ENCODE results near the gene CCDC34. TPM values are rescaled to one million over a fixed set of nuclear protein-coding genes. Genes with fewer than 3 reads are reported as not detected.

CCDC34 gene
- total and polyA plus RNA-seq, 2 of the 8 experiments (the other 6 are each of a cell fraction or from before 2014, with no cell fraction given) = 7.7 to 24.3 TPM

- no peak overlapping the region for H4K8ac ChIP-seq (ENCODE audit: extremely low read depth, insufficient read depth, low read length)
- H2BK120ac ChIP-seq (replicated peaks; ENCODE audit: low read depth, low read length) = no peak overlapping the region
- no peak overlapping the region for H4K5ac ChIP-seq (ENCODE audit: insufficient read length, low read depth, low read length)
- H3K9me3 ChIP-seq (ENCODE audit: insufficient read depth in 2 of 2, low read depth in 1 of 2, low read length in 1 of 2) = no peaks in the 10 kb centered on the region
- no peak overlapping the region for H2BK20ac ChIP-seq (ENCODE audit: low read length)
- H3K4me1 ChIP-seq (replicated peaks in 1 of 4; ENCODE audit: control insufficient read depth in 3 of 4, insufficient read depth in 4 of 4, low read length in 3 of 4) = peaks cover 4 to 24% (median 14%) of the 10 kb centered on the region in 4 experiments; a peak in 5 of 7 replicates
- H3K79me1 ChIP-seq (ENCODE audit: low read depth, low read length) = 0 out of 2 replicates have a peak, but pooled peaks cover 5% of the 10 kb centered on the region
- no peak overlapping the region for H3K56ac ChIP-seq (replicated peaks; ENCODE audit: insufficient read length, low read depth, low read length)
- no peaks in the 10 kb centered on the region for H3K27me3 ChIP-seq (replicated peaks in 1 of 4; ENCODE audit: control insufficient read depth in 3 of 4, extremely low read depth in 1 of 4, insufficient read depth in 3 of 4, low read length in 3 of 4)
- H2BK15ac ChIP-seq (ENCODE audit: low read length) = peak overlapping the region; percentile 18; the same call in 1 of the 2 replicates
- H2BK5ac ChIP-seq (ENCODE audit: low read depth, low read length) = no peak overlapping the region; the same call in 1 of the 2 replicates
- ChIA-PET CTCF (ENCODE audit: partially characterized antibody) (interaction anchor here (0.6 to 2.1 kb wide), 18 partner anchors 11 to 207 kb away, joined by 3 to 8 read pairs (median 3); no protein-coding TSS in a partner anchor), POLR2A (ENCODE audit: partially characterized antibody) (interaction anchor here (0.8 to 1.3 kb wide), 2 partner anchors 31 to 80 kb away, joined by 3 read pairs; no protein-coding TSS in a partner anchor)
- H2BK12ac ChIP-seq (ENCODE audit: low read depth, low read length) = no peak overlapping the region; the same call in 1 of the 2 replicates
- no peak overlapping the region for H3K23ac ChIP-seq (ENCODE audit: insufficient read length)
- 0 out of 2 replicates have a peak overlapping the region, but pooled peaks have one; percentile 39 for H3K18ac ChIP-seq (ENCODE audit: extremely low read depth, low read length)
- peaks cover 3 to 6% of the 10 kb centered on the region in 2 experiments for H4K20me1 ChIP-seq (replicated peaks in 1 of 2; ENCODE audit: control insufficient read depth in 1 of 2, insufficient read depth in 2 of 2, low read length in 2 of 2)
- no peak overlapping the region for H4K91ac ChIP-seq (replicated peaks; ENCODE audit: insufficient read length, low read length)
- peaks cover 0 to 40% (median 0%) of the 10 kb centered on the region in 4 experiments; a peak in 2 of 8 replicates for H3K36me3 ChIP-seq (ENCODE audit: control insufficient read depth in 2 of 4, insufficient read depth in 4 of 4, low read length in 3 of 4)
- H3K4ac ChIP-seq (replicated peaks; ENCODE audit: insufficient read length, low read depth, low read length) = peak overlapping the region; percentile 32
- FAIRE-seq = no peak
- H3K27ac ChIP-seq (ENCODE audit: low read depth, low read length) = no peak overlapping the region
- peaks cover 0 to 37% of the 10 kb centered on the region in 2 experiments; a peak in 2 of 4 replicates for H3K79me2 ChIP-seq (ENCODE audit: control insufficient read depth in 1 of 2, insufficient read depth in 2 of 2, low read length in 2 of 2)
- no peak overlapping the region for H3K4me3 ChIP-seq (ENCODE audit: extremely low read depth in 1 of 4, insufficient read depth in 2 of 4, low read depth in 3 of 4, low read length in 4 of 4)
- no peak overlapping the region for H2AFZ ChIP-seq (ENCODE audit: low read length)
- H3K14ac ChIP-seq (ENCODE audit: insufficient read length) = no peak overlapping the region
- DNase-seq (ENCODE audit: low read depth in 1 of 2, low spot score in 2 of 2) = no peak
- no peaks in the 10 kb centered on the region; the same call in 1 of the 2 replicates for H3K23me2 ChIP-seq (ENCODE audit: low read depth, low read length)
- 71% methylated on average over 6 of the region's 6 CpGs; no CpG with 5 or more reads in 1 of the 2 experiments for WGBS, 2 experiments (ENCODE audit: extremely low coverage in 1 of 2, insufficient coverage in 1 of 2, insufficient read length in 1 of 2, insufficient replicate concordance in 2 of 2, low coverage in 1 of 2, low lambda C conversion rate in 2 of 2, missing lambda C conversion rate in 1 of 2)
- no peak overlapping the region for H3K9ac ChIP-seq (replicated peaks in 1 of 4; ENCODE audit: extremely low read depth in 1 of 4, low read depth in 3 of 4, low read length in 3 of 4)
- H2AK5ac ChIP-seq (ENCODE audit: low read depth, low read length) = no peak overlapping the region
- H3K4me2 ChIP-seq (ENCODE audit: insufficient read depth in 1 of 2, low read depth in 2 of 2, low read length in 2 of 2) = no peak overlapping the region
- TF ChIP-seq, protein P1, sequence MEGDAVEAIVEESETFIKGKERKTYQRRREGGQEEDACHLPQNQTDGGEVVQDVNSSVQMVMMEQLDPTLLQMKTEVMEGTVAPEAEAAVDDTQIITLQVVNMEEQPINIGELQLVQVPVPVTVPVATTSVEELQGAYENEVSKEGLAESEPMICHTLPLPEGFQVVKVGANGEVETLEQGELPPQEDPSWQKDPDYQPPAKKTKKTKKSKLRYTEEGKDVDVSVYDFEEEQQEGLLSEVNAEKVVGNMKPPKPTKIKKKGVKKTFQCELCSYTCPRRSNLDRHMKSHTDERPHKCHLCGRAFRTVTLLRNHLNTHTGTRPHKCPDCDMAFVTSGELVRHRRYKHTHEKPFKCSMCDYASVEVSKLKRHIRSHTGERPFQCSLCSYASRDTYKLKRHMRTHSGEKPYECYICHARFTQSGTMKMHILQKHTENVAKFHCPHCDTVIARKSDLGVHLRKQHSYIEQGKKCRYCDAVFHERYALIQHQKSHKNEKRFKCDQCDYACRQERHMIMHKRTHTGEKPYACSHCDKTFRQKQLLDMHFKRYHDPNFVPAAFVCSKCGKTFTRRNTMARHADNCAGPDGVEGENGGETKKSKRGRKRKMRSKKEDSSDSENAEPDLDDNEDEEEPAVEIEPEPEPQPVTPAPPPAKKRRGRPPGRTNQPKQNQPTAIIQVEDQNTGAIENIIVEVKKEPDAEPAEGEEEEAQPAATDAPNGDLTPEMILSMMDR (IDR thresholded peaks at IDR 0.05; ENCODE audit: control extremely low read depth in 1 of 3, insufficient read depth in 1 of 3, low read depth in 1 of 3, low read length in 3 of 3) = peak in 2 of 3 experiments; percentile 17 to 28; a peak in 1 of 4 replicates
- TF ChIP-seq CBX5 (IDR thresholded peaks at IDR 0.05; ENCODE audit: low read depth, low read length) (no peak), EP300 (IDR thresholded peaks at IDR 0.05; ENCODE audit: borderline replicate concordance in 1 of 2, low read depth in 2 of 2, low read length in 2 of 2) (no peak), RAD21 (IDR thresholded peaks at IDR 0.05 in 1 of 2, conservative IDR thresholded peaks at IDR 0.05 in 1 of 2; ENCODE audit: low read depth in 2 of 2, low read length in 2 of 2) (peak; percentile 24 to 31; a peak in 2 of 4 replicates), NANOG (IDR thresholded peaks at IDR 0.05; ENCODE audit: insufficient read depth, low read depth, low read length, poor library complexity, severe bottlenecking) (no peak), JUND (IDR thresholded peaks at IDR 0.05; ENCODE audit: low read length) (no peak)
These were observed 27.6 kb upstream of the CCDC34 start for GRCh38 chr11:27390318-27391295.

Measured in H1 (cell line).